Erythroblast (primary cell): ENCODE results near the gene TAGAP.

Source experiments
- GATA1 ChIP-seq: IDR thresholded peaks from 2 replicates; pipeline ENCODE4 v1.6.1; 2011; ENCODE audit warnings: low read depth, mild to moderate bottlenecking, control low read depth, low read length, moderate library complexity
- POLR2A ChIP-seq: IDR thresholded peaks from 2 replicates; pipeline ENCODE4 v1.6.1; 2011; ENCODE audit warnings: mild to moderate bottlenecking, low read length

- no peak for TF ChIP-seq POLR2A
- TF ChIP-seq GATA1 = no peak
Measured at GRCh38 chr6:159005436-159005835, 39.4 kb downstream of the TAGAP start.
